ENCODE results near the gene CHORDC1. TPM values are rescaled to one million over a fixed set of nuclear protein-coding genes. Genes with fewer than 3 reads are reported as not detected.
"Not testable (repeated sequence)": the region's sequence is repeated elsewhere in the genome, so short reads cannot be mapped to it uniquely, and the experiment has no call there.

Gene CHORDC1
- total and polyA plus RNA-seq, 2 of the 13 experiments (the other 11 are each of a cell fraction or from before 2014, with no cell fraction given) = 19.1 to 73.5 TPM

DNA sequence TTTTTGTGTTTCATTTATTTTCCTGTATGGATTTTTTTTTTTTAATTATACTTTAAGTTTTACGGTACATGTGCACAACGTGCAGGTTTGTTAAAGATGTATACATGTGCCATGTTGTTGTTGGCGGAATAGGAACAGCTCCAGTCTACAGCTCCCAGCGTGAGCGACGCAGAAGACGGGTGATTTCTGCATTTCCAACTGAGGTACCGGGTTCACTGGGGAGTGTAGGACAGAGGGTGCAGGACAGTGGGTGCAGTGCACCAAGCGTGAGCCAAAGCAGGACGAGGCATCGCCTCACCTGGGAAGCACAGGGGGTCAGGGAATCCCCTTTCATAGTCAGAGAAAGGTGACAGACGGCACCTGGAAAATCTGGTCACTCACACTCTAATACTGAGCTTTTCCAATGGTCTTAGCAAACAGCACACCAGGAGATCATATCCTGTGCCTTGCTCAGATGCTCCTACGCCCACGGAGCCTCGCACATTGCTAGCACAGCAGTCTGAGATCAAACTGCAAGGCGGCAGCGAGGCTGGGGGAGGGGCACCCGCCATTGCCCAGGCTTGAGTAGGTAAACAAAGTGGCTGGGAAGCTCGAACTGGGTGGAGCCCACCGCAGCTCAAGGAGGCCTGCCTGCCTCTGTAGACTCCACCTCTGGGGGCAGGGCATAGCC lies 17.3 kb upstream of the CHORDC1 start (continued):
- TF ChIP-seq DZIP1 (CRISPR knock-in tag; IDR thresholded peaks at IDR 0.05) (0 out of 2 replicates have a peak, but pooled peaks have one; percentile 38), ZMYM4 (CRISPR knock-in tag; IDR thresholded peaks at IDR 0.05) (peak; percentile 57), FOXA3 (CRISPR knock-in tag; IDR thresholded peaks at IDR 0.05) (peak; percentile 36), FOXA1 (CRISPR knock-in tag; IDR thresholded peaks at IDR 0.05) (peak; percentile 62), GABPB1 (CRISPR knock-in tag; IDR thresholded peaks at IDR 0.05) (0 out of 2 replicates have a peak, but pooled peaks have one; percentile 18), HDAC1 (CRISPR knock-in tag; IDR thresholded peaks at IDR 0.05) (0 out of 2 replicates have a peak, but pooled peaks have one; percentile 10), THAP11 (CRISPR knock-in tag; IDR thresholded peaks at IDR 0.05) (0 out of 2 replicates have a peak, but pooled peaks have one; percentile 16)
- TF ChIP-seq, protein P1, sequence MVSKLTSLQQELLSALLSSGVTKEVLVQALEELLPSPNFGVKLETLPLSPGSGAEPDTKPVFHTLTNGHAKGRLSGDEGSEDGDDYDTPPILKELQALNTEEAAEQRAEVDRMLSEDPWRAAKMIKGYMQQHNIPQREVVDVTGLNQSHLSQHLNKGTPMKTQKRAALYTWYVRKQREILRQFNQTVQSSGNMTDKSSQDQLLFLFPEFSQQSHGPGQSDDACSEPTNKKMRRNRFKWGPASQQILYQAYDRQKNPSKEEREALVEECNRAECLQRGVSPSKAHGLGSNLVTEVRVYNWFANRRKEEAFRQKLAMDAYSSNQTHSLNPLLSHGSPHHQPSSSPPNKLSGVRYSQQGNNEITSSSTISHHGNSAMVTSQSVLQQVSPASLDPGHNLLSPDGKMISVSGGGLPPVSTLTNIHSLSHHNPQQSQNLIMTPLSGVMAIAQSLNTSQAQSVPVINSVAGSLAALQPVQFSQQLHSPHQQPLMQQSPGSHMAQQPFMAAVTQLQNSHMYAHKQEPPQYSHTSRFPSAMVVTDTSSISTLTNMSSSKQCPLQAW (CRISPR knock-in tag; IDR thresholded peaks at IDR 0.05) = 0 out of 2 replicates have a peak, but pooled peaks have one; percentile 24
- TF ChIP-seq FOXA1 (IDR thresholded peaks at IDR 0.05) = not testable (repeated sequence)
- TF ChIP-seq, protein P2, sequence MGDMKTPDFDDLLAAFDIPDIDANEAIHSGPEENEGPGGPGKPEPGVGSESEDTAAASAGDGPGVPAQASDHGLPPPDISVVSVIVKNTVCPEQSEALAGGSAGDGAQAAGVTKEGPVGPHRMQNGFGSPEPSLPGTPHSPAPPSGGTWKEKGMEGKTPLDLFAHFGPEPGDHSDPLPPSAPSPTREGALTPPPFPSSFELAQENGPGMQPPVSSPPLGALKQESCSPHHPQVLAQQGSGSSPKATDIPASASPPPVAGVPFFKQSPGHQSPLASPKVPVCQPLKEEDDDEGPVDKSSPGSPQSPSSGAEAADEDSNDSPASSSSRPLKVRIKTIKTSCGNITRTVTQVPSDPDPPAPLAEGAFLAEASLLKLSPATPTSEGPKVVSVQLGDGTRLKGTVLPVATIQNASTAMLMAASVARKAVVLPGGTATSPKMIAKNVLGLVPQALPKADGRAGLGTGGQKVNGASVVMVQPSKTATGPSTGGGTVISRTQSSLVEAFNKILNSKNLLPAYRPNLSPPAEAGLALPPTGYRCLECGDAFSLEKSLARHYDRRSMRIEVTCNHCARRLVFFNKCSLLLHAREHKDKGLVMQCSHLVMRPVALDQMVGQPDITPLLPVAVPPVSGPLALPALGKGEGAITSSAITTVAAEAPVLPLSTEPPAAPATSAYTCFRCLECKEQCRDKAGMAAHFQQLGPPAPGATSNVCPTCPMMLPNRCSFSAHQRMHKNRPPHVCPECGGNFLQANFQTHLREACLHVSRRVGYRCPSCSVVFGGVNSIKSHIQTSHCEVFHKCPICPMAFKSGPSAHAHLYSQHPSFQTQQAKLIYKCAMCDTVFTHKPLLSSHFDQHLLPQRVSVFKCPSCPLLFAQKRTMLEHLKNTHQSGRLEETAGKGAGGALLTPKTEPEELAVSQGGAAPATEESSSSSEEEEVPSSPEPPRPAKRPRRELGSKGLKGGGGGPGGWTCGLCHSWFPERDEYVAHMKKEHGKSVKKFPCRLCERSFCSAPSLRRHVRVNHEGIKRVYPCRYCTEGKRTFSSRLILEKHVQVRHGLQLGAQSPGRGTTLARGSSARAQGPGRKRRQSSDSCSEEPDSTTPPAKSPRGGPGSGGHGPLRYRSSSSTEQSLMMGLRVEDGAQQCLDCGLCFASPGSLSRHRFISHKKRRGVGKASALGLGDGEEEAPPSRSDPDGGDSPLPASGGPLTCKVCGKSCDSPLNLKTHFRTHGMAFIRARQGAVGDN (CRISPR knock-in tag; IDR thresholded peaks at IDR 0.05) = peak; percentile 56
